Muscle of back (tissue), 11 donors: Measurements from ENCODE around the gene CTNNA3. TPM values are rescaled to one million over a fixed set of nuclear protein-coding genes. Genes with fewer than 3 reads are reported as not detected.
"Not testable (repeated sequence)": the region's sequence is repeated elsewhere in the genome, so short reads cannot be mapped to it uniquely, and the experiment has no call there.

Source experiments
- DNase-seq, 3 donors: peaks; one replicate each; pipeline versions ENCODE4 v3.0.0 to v3.0.0-alpha.2; 2013
- polyA plus RNA-seq, 10 donors: library from polyadenylated mRNA; unstranded; fragments of 120-200 nt; gene quantifications; one replicate each; pipeline ENCODE4 v1.2.1, GENCODE V29; 2013; ENCODE audit not compliant: insufficient read length in 10 of 10

CTNNA3 gene
- polyA plus RNA-seq, 10 donors = 4.6 to 15.8 (median 7.9) TPM

- DNase-seq = no peak
Observed at GRCh38 chr10:67257018-67257417, 439.0 kb downstream of the CTNNA3 start.

- DNase-seq = peak in 1 of 3 donors; percentile 20
Observed at GRCh38 chr10:67250686-67251085, 445.3 kb downstream of the CTNNA3 start.

GRCh38 chr10:67246066-67246555, 449.9 kb downstream of the CTNNA3 start:
- no peak for DNase-seq

GRCh38 chr10:67242528-67242927, 453.5 kb downstream of the CTNNA3 start:
- DNase-seq = no peak

GRCh38 chr10:67241451-67241850, 454.5 kb downstream of the CTNNA3 start:
- DNase-seq = no peak

GRCh38 chr10:67239864-67240497, 456.0 kb downstream of the CTNNA3 start:
- DNase-seq = no peak

GRCh38 chr10:67230680-67231500, 465.1 kb downstream of the CTNNA3 start:
- not testable (repeated sequence) for DNase-seq

- DNase-seq = no peak
Observed at GRCh38 chr10:67225226-67225625, 470.8 kb downstream of the CTNNA3 start.

GRCh38 chr10:67224553-67224952, 471.4 kb downstream of the CTNNA3 start:
- DNase-seq = no peak

GRCh38 chr10:67222934-67223333, 473.1 kb downstream of the CTNNA3 start:
- no peak for DNase-seq

- no peak for DNase-seq
Observed at GRCh38 chr10:67221939-67222494, 474.0 kb downstream of the CTNNA3 start.

GRCh38 chr10:67211680-67212079, 484.3 kb downstream of the CTNNA3 start:
- DNase-seq = no peak

GRCh38 chr10:67207923-67208322, 488.1 kb downstream of the CTNNA3 start:
- not testable (repeated sequence) for DNase-seq

- DNase-seq = no peak
Observed at GRCh38 chr10:67200913-67201564, 495.0 kb downstream of the CTNNA3 start.

GRCh38 chr10:67175354-67175753, 520.6 kb downstream of the CTNNA3 start:
- no peak for DNase-seq

GRCh38 chr10:67173787-67174186, 522.2 kb downstream of the CTNNA3 start:
- DNase-seq = no peak

GRCh38 chr10:67171970-67172369, 524.0 kb downstream of the CTNNA3 start:
- no peak for DNase-seq

GRCh38 chr10:67156239-67156638, 539.8 kb downstream of the CTNNA3 start:
- DNase-seq = no peak

GRCh38 chr10:67151471-67151870, 544.5 kb downstream of the CTNNA3 start:
- DNase-seq = no peak

- DNase-seq = no peak
Observed at GRCh38 chr10:67144530-67144929, 551.5 kb downstream of the CTNNA3 start.

GRCh38 chr10:67141300-67141699, 554.7 kb downstream of the CTNNA3 start:
- no peak for DNase-seq

GRCh38 chr10:67140641-67141040, 555.4 kb downstream of the CTNNA3 start:
- no peak for DNase-seq
